HG02759 (cell line): ENCODE measurements around the gene POLR2C.
"Not testable (repeated sequence)": the region's sequence is repeated elsewhere in the genome, so short reads cannot be mapped to it uniquely, and the experiment has no call there.

Source experiments
- ATAC-seq: cut with Tn5 transposase; IDR thresholded peaks from one replicate; pipeline ENCODE4 v1.9.1; 2021; ENCODE audit warnings: mild to moderate bottlenecking, moderate library complexity; ENCODE audit not compliant: unreplicated experiment

Gene POLR2C

DNA sequence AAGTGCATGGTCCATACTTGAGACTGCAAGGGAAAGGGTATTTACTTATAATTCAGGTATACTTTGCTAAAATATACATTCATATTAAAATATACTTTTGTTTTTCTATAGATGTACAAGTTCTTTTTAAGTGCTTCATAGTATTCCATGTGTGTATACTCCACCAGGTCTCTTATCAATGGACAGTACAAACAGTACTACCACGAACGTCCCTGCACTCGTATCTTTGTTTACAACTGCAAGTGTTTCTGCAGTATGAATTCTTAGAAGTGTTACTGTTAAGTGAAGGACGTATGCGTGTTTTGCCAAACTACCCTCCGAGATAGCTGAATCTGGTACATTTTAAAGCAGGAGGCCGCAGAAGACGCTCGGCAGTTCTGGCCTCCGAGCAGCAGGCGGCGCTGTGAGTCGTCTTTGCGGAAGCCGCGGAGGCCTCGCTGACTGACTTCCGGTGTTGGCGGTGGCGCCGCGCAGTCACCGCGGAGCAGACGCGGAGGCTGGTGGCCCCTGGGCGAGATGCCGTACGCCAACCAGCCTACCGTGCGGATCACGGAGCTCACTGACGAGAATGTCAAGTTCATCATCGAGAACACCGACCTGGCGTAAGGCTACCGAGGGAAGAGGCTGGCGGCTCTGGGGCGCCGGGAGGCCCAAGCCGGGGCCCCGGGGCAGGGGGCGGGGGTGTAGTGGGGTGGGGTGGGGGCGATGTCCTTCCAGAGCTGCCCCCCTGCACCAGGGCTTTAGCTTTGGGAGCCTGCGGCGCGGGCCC, at the start of gene POLR2C:
Gene POLR2C (plus strand): TSS at position 471 of the 769 bp plus-strand sequence. CDS start 46 bp downstream, at position 517.
- peak; percentile 91 for ATAC-seq

- ATAC-seq: peak; percentile 77
Observed at GRCh38 chr16:57413301-57413730, 49.2 kb upstream of the POLR2C start.

DNA sequence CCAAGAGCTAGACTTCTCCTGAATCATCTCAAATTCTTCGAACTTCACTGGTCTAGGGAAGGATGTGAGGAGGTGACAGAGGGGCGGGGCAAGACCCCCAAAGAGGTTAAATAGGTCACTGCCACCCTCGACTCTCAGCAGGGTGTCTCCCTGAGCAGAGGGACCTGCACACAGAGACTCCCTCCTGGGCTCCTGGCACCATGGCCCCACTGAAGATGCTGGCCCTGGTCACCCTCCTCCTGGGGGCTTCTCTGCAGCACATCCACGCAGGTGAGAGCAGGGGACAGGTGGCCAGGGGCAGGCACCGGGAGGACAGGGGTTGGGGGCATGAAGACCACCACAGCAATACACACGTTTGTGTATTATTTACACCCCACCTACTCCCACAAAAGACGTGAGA, 48.7 kb upstream of the POLR2C start:
- ATAC-seq: no peak

DNA sequence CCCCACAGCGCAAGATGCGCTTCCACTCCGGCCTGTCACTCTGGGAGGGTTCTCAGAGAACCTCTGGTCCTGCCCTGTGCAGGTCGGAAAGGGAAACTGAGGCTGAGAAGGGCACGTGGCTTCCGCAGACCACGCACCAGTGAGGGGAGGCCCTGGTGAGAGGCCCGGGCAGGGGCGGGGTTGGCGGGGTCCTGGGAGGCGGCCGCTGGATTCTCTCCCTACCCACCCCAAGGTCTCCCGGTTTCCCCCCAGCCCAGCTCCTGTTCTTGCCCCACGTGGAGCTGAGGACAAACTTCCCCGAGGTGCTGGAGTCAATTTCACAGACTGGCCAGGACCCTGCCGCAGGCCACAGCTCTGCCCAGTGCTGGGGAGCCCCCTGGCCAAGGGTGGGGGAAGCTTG, 46.4 kb upstream of the POLR2C start:
- ATAC-seq: no peak

DNA sequence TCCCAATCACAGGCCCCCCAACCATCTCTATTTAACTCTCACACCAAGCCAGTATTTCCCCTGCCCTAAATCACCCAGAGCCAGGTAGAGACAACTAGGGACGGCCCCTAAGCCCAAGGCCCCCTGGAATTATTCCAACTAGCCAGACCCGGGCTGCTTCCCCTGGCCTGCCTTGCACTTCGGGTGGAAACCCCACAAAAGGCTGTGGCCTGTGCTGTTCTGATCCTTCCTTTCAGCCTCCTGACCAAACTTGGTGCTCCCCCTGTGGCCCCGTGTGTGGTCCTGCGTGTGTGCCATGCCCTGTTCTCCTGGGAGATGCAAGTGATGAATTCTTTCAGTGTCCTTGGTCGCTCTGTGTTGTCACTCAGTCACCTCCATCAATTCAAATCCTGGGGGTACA, 43.0 kb upstream of the POLR2C start:
- ATAC-seq: no peak

DNA sequence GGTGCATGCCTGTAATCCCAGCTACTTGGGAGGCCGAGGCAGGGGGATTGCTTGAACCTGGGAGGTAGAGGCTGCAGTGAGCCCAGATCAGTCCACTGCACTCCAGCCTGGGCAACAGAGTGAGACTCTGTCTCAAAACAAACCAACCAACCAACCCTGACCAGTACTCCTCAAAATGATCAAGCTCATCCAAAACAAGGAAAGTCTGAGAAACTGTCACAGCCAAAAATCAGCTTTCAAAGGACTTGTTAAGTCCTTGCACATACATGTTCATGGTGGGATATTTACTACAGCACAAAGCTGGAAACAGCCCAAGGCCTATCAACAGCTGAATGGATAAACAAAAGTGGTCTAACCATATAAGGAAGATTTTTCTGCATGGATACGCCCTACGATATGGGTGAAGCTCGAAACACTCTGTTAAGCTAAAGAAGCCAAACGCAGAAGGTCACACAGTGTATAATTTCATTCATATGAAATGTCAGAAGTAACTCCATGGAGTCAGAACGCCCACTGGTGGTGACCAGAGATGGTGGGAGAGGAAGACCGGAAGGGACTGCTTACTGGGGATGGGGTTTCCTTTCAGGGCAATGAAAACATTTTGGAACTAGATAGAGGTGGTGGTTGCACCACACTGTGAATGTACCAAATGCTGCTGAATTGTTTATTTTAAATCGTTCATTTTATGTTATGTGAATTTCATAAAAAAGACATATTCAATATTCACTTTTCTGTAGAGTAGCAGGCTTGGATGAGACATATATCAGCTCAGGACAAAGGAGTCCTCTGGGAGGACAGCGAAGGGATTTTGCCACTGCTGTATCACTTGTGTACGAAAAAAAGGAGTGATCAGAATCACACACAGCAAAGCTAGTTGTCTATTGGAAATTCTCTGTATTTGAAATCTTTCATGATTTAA, 40.2 kb upstream of the POLR2C start:
- ATAC-seq: no peak

DNA sequence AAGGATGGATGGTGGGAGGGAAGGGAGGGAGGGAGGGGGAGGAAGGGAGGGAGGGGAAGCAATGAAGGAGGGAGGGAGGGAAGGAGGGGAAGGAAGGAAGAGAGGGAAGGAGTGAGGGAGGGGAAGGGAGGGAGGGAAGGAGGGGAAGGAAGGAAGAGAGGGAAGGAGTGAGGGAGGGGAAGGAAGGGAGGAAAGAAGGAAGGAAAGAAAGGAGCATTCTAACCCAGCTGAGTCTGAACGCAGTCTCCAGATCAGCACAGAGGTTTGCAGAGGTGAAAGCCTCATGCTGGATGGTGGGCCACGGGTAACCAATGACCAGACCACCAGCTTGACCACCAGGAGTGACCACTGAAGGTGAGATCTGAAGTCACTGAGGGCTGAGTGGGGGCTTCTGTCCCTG, 39.3 kb upstream of the POLR2C start:
- no peak for ATAC-seq

- no peak for ATAC-seq
Observed at GRCh38 chr16:57424583-57424982, 37.9 kb upstream of the POLR2C start.

DNA sequence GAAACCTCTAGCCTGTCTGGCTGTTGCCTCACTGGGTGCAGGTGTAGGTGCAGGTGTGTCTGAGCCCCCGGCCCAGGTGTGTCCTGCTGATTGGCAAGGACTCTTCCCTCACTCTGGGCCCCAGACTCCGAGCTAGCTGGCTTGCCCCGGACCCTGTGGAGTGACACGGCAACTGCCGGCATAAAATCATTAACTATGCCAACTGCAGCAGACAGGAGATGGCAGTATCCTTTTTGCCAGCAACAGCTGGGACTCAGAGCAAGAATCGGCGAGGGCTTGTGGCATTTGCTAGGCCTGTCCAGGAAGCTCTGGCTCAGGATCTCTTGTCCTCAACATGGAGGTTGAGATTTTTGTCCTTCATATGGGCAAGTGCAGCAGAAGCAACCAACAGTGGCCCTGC, 36.1 kb upstream of the POLR2C start:
- no peak for ATAC-seq

GRCh38 chr16:57427307-57427706, 35.2 kb upstream of the POLR2C start:
- no peak for ATAC-seq

DNA sequence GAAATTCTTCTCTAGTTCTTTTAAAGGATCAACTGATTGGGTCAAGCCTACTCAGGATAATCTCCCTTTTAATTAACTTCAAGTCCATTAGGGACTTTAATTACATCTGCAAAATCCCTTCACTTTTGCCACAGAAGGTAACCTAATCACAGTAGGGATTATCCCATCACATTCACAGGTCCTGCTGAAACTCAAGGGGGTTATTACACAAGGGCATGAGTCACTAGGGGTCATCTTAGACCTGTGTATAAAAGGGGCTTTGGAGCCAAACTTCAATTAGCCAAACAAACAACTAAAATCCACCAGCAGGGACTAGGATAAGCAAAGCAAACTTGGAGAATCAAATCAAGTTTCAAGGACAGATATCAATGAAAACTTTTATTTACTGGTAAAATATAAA, 34.7 kb upstream of the POLR2C start:
- no peak for ATAC-seq

DNA sequence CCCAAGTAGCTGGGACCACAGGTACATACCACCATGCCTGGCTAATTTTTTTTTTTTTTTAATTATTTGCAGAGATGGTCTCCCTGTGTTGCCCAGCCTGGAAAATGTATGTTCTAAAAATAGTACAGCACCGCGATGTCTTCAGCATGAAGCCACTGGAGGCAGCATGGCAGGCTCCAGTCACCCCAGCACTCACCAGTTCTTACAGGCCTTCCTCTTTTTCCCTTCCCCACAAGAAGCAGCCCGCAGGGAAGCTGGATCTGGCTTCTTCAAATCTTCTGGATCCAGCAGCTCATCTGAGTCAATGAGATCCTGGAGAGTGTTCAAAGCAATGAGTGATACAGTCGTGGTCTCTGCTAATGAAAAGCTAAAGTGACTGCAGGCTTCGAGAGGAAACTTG, 31.5 kb upstream of the POLR2C start:
- no peak for ATAC-seq

GRCh38 chr16:57432505-57432904, 30.0 kb upstream of the POLR2C start:
- no peak for ATAC-seq

GRCh38 chr16:57432989-57433388, 29.5 kb upstream of the POLR2C start:
- no peak for ATAC-seq

GRCh38 chr16:57434003-57434402, 28.5 kb upstream of the POLR2C start:
- no peak for ATAC-seq

GRCh38 chr16:57435838-57436237, 26.6 kb upstream of the POLR2C start:
- no peak for ATAC-seq

- not testable (repeated sequence) for ATAC-seq
Observed at GRCh38 chr16:57439947-57440346, 22.5 kb upstream of the POLR2C start.

DNA sequence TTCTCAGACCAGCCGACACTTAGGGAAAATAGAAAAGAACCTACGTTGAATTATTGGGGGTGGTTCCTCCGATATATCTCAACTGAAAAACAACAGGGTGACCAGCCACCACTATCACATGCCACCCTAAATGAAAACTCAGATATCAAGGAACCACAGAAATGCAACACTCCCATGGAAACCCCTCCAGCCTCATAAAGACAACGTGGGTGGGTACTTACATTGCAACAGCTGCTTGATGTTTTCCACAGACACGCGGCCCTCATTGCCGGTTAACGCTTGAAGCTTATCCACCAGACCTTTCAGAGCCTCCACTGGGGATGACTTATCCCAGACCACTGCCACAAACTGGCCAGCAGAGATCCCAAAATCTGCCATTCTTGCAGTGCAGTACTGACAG, 21.9 kb upstream of the POLR2C start:
- not testable (repeated sequence) for ATAC-seq

- ATAC-seq: no peak
Observed at GRCh38 chr16:57444711-57445110, 17.8 kb upstream of the POLR2C start.

DNA sequence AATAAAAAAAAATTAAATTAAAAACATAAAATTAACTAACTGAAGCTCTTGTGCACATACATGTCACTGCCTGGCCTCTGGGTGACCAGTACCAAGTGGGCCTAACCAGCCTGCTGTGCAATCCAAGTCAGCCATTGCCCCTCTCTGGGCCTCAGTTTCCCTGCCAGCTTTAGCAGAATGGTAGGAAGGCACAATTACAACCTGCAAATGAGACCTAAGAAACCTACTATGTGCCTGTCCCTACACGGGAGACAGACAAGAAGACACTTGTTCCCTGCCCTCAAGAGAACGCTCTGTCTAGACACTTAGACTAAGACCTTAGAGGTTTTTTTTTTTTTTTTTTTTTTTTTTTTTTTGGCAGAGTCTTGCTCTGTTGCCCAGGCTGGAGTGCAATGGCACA, 17.0 kb upstream of the POLR2C start:
- no peak for ATAC-seq

GRCh38 chr16:57446531-57447185, 15.8 kb upstream of the POLR2C start:
- peak; percentile 39 for ATAC-seq
